ENCODE results near the gene PRPF38B.
"Not testable (repeated sequence)": the region's sequence is repeated elsewhere in the genome, so short reads cannot be mapped to it uniquely, and the experiment has no call there.

Gene PRPF38B

GRCh38 chr1:108679586-108680213 lies 12.4 kb upstream of the PRPF38B start:
- no peaks in the 10 kb centered on the region for H3K36me3 ChIP-seq (ENCODE audit: low read depth)
- H3K4me1 ChIP-seq (ENCODE audit: insufficient read depth, poor library complexity, severe bottlenecking): peaks cover 4% of the 10 kb centered on the region
- ATAC-seq (ENCODE audit: low read depth) (no peak), DNase-seq (ENCODE audit: low spot score) (no peak)
- H3K27me3 ChIP-seq (ENCODE audit: insufficient read depth, poor library complexity, severe bottlenecking): no peaks in the 10 kb centered on the region
- no peak overlapping the region for H3K4me3 ChIP-seq (ENCODE audit: severe bottlenecking)
- no peak overlapping the region for H3K27ac ChIP-seq (ENCODE audit: poor library complexity, severe bottlenecking)
- no peaks in the 10 kb centered on the region for H3K9me3 ChIP-seq (ENCODE audit: severe bottlenecking)
- TF ChIP-seq CTCF (IDR thresholded peaks at IDR 0.05; ENCODE audit: poor library complexity, severe bottlenecking): no peak

DNA sequence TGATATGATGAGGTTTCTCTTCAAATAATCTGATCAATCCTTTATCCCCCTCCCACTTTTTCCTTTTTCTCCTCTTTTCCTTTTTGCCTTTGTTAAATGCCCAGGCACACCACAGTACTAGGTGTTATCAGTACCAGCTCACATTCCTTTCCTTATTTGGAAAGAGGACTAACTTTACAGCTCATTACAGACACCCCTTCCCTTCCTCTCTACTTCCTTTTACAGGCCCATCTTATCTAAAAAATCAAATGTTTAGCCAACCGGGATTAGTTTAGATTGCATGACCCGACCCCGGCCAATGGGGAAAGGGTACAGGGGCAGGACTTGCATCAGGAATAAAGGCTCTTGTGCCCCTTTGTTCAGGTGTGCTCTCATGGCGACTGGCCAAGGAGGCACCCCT lies 10.4 kb upstream of the PRPF38B start:
- not testable (repeated sequence) for ATAC-seq (ENCODE audit: low read depth); H3K9me3 ChIP-seq (ENCODE audit: severe bottlenecking); H3K4me1 ChIP-seq (ENCODE audit: insufficient read depth, poor library complexity, severe bottlenecking); H3K27me3 ChIP-seq (ENCODE audit: insufficient read depth, poor library complexity, severe bottlenecking); H3K36me3 ChIP-seq (ENCODE audit: low read depth); H3K4me3 ChIP-seq (ENCODE audit: severe bottlenecking); H3K27ac ChIP-seq (ENCODE audit: poor library complexity, severe bottlenecking); DNase-seq (ENCODE audit: low spot score)

GRCh38 chr1:108685529-108685928 lies 6.6 kb upstream of the PRPF38B start:
- Histone ChIP-seq H3K27ac (ENCODE audit: poor library complexity, severe bottlenecking) (no peak overlapping the region), H3K4me3 (ENCODE audit: severe bottlenecking) (no peak overlapping the region), H3K4me1 (ENCODE audit: insufficient read depth, poor library complexity, severe bottlenecking) (peaks cover 4% of the 10 kb centered on the region), H3K9me3 (ENCODE audit: severe bottlenecking) (no peaks in the 10 kb centered on the region), H3K27me3 (ENCODE audit: insufficient read depth, poor library complexity, severe bottlenecking) (no peaks in the 10 kb centered on the region), H3K36me3 (ENCODE audit: low read depth) (no peaks in the 10 kb centered on the region)
- TF ChIP-seq CTCF (IDR thresholded peaks at IDR 0.05; ENCODE audit: poor library complexity, severe bottlenecking): no peak
- no peak for ATAC-seq (ENCODE audit: low read depth)
- DNase-seq (ENCODE audit: low spot score): no peak

DNA sequence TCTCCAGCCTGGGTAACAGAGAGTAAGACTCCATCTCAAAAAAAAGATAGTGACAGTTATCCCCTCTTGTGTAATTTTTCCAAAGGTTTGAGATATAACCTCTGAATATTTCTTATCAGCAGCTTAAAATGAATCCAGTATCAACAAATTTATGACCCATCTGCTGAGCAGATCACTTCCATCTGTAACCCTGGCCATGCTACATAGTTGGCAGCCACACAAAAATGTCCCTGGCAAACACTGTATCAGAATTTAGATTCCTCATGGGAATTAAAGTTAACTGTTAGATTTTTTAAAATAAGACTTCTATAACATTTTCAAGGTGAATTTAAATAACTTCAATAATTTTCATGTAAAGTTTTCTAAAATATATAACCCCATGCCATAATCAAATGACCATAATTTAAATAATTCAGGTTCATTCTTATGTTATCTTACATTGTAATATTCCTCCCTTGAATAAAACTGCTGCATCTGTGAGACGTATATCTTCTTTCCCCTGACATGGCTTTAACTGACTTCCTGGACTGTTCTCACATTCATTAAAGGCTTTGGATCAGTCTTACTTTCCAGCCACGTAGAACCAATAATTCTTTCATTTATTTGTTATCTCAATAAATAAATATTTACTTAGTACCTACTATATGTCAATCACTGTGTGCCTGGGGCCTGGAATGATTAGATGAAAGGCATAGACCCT lies 5.3 kb upstream of the PRPF38B start:
- TF ChIP-seq CTCF (IDR thresholded peaks at IDR 0.05; ENCODE audit: poor library complexity, severe bottlenecking): no peak
- Histone ChIP-seq H3K4me1 (ENCODE audit: insufficient read depth, poor library complexity, severe bottlenecking) (peaks cover under 1% of the 10 kb centered on the region), H3K36me3 (ENCODE audit: low read depth) (no peaks in the 10 kb centered on the region), H3K27me3 (ENCODE audit: insufficient read depth, poor library complexity, severe bottlenecking) (no peaks in the 10 kb centered on the region), H3K4me3 (ENCODE audit: severe bottlenecking) (no peak overlapping the region), H3K9me3 (ENCODE audit: severe bottlenecking) (no peaks in the 10 kb centered on the region), H3K27ac (ENCODE audit: poor library complexity, severe bottlenecking) (no peak overlapping the region)
- ATAC-seq (ENCODE audit: low read depth): no peak
- no peak for DNase-seq (ENCODE audit: low spot score)

GRCh38 chr1:108691128-108691941 lies 775 bp upstream of the PRPF38B start:
- peak; percentile 5; the same call in 2 of the 3 replicates for ATAC-seq (ENCODE audit: low read depth)
- Histone ChIP-seq H3K27me3 (ENCODE audit: insufficient read depth, poor library complexity, severe bottlenecking) (no peaks in the 10 kb centered on the region), H3K4me1 (ENCODE audit: insufficient read depth, poor library complexity, severe bottlenecking) (peaks cover 11% of the 10 kb centered on the region)

More at GRCh38 chr1:108691128-108691941, 775 bp upstream of the PRPF38B start:
- no peak for DNase-seq (ENCODE audit: low spot score)
- TF ChIP-seq CTCF (IDR thresholded peaks at IDR 0.05; ENCODE audit: poor library complexity, severe bottlenecking): no peak
- H3K27ac ChIP-seq (ENCODE audit: poor library complexity, severe bottlenecking): peak overlapping the region; percentile 83
- peaks cover 29% of the 10 kb centered on the region for H3K36me3 ChIP-seq (ENCODE audit: low read depth)
- H3K4me3 ChIP-seq (ENCODE audit: severe bottlenecking): peak overlapping the region; percentile 91
- no peaks in the 10 kb centered on the region for H3K9me3 ChIP-seq (ENCODE audit: severe bottlenecking)

Measured in RWPE2 (cell line).